GM12878 (cell line): ENCODE results near the gene DQX1. TPM values are rescaled to one million over a fixed set of nuclear protein-coding genes. Genes with fewer than 3 reads are reported as not detected.

Experiments
- ATAC-seq: fragments of 200-7000 bp; cut with Tn5 transposase; 3 replicates; pipeline ENCODE4 v1.9.1; 2020; ENCODE audit warnings: mild to moderate bottlenecking, moderate library complexity
- BruUV-seq: library from RNA; stranded (reverse); fragments of 400-500 nt; replicated peaks from 2 replicates; lab custom pipeline; 2021; lab: Mats Ljungman, UMichigan
- CTCF ChIA-PET: fragments of 300-600 bp; sonication (Branson Sonifier 250); formaldehyde crosslinking; extraction: SDS; loops from one replicate; lab custom pipeline; 2021; ENCODE audit warnings: inconsistent platforms; lab: Yijun Ruan, JAX
- POLR2A ChIA-PET: fragments of 350-600 bp; formaldehyde crosslinking; extraction: SDS; loops from one replicate; lab custom pipeline; 2021; ENCODE audit warnings: inconsistent platforms; lab: Charles Lee
- RAD21 ChIA-PET: fragments of 300-600 bp; sonication (Branson Sonifier 250); formaldehyde crosslinking; loops from one replicate; lab custom pipeline; 2023; ENCODE audit warnings: antibody characterized with exemption; ENCODE audit not compliant: unreplicated experiment; lab: Charles Lee
- SMC1A ChIA-PET: fragments of 300-600 bp; sonication (Branson Sonifier 250); formaldehyde crosslinking; loops from one replicate; lab custom pipeline; 2023; ENCODE audit not compliant: unreplicated experiment, uncharacterized antibody; lab: Charles Lee
- DNase-seq: peaks from one replicate; pipeline ENCODE4 v3.0.0-alpha.2; 2011; ENCODE audit warnings: low read depth, low spot score
- FAIRE-seq: peaks from 3 replicates; lab custom pipeline; 2011; peaks lifted over from hg19 to GRCh38; lab: Jason Lieb, UNC
- H2AFZ ChIP-seq: 2 replicates; pipeline ENCODE4 v1.6.0; 2011; ENCODE audit warnings: low read depth, low read length, control low read depth; ENCODE audit not compliant: control insufficient read depth
- H3K27ac ChIP-seq: 2 replicates; pipeline ENCODE4 v1.5.1; 2011; ENCODE audit warnings: control low read depth; ENCODE audit not compliant: control insufficient read depth, insufficient read depth
- H3K27me3 ChIP-seq, 2 experiments: replicated peaks in 1 of 2; 2 replicates each; pipeline versions ENCODE4 v1.6.0 to v1.6.1; 2011; ENCODE audit warnings: low read length in 1 of 2; ENCODE audit not compliant: control insufficient read depth in 2 of 2, insufficient read depth in 2 of 2
- H3K36me3 ChIP-seq, 2 experiments: 2 replicates each; pipeline ENCODE4 v1.5.1; 2011; ENCODE audit warnings: low read length in 1 of 2; ENCODE audit not compliant: control insufficient read depth in 2 of 2, insufficient read depth in 2 of 2
- H3K4me1 ChIP-seq: 2 replicates; pipeline ENCODE4 v1.6.1; 2011; ENCODE audit warnings: mild to moderate bottlenecking, low read length, moderate library complexity, mixed read lengths; ENCODE audit not compliant: control insufficient read depth, insufficient read depth
- H3K4me2 ChIP-seq: 2 replicates; pipeline ENCODE4 v1.6.0; 2011; ENCODE audit warnings: control low read depth; ENCODE audit not compliant: control insufficient read depth, insufficient read depth
- H3K4me3 ChIP-seq: fragments of 200-600 bp; sonication (generic); 2 replicates; pipeline ENCODE4 v1.5.1; 2016
- H3K79me2 ChIP-seq: 2 replicates; pipeline ENCODE4 v1.6.0; 2011; ENCODE audit warnings: low read length; ENCODE audit not compliant: control insufficient read depth, insufficient read depth
- H3K9ac ChIP-seq: 2 replicates; pipeline ENCODE4 v1.8.0; 2011; ENCODE audit warnings: low read length, control low read depth, mixed read lengths; ENCODE audit not compliant: control insufficient read depth, insufficient read depth
- H3K9me3 ChIP-seq: replicated peaks from 3 replicates; pipeline ENCODE4 v1.5.1; 2011; ENCODE audit warnings: mild to moderate bottlenecking, low read length; ENCODE audit not compliant: control insufficient read depth, insufficient read depth
- H4K20me1 ChIP-seq: 2 replicates; pipeline ENCODE4 v1.6.0; 2011; ENCODE audit not compliant: control insufficient read depth, insufficient read depth
- BCL11A ChIP-seq: IDR thresholded peaks from 2 replicates; pipeline ENCODE4 v1.6.1; 2011; ENCODE audit warnings: low read depth, low read length
- CBFB ChIP-seq: IDR thresholded peaks from 2 replicates; pipeline ENCODE4 v1.6.1; 2016; ENCODE audit warnings: antibody characterized with exemption, low read depth
- CHD1 ChIP-seq: IDR thresholded peaks from 2 replicates; pipeline ENCODE4 v1.6.1; 2012; ENCODE audit warnings: low read depth, low read length, improper control_type of control experiment
- DPF2 ChIP-seq: fragments of 450-650 bp; IDR thresholded peaks from 2 replicates; pipeline ENCODE4 v1.6.1; 2017; ENCODE audit warnings: mild to moderate bottlenecking
- EZH2 ChIP-seq: IDR thresholded peaks from 2 replicates; pipeline ENCODE4 v1.6.1; 2012; ENCODE audit warnings: low read depth, mild to moderate bottlenecking, control low read depth, inconsistent platforms, low read length, borderline replicate concordance; ENCODE audit not compliant: control insufficient read depth
- IKZF2 ChIP-seq, 2 experiments: fragments of 450-650 bp; IDR thresholded peaks; 2 replicates each; pipeline ENCODE4 v1.6.1; 2017; ENCODE audit warnings: mild to moderate bottlenecking in 2 of 2, moderate library complexity in 2 of 2
- KAT2A ChIP-seq: conservative IDR thresholded peaks from 2 replicates; pipeline ENCODE4 v1.6.1; 2011; ENCODE audit warnings: low read depth, low read length; ENCODE audit not compliant: control insufficient read depth
- MXI1 ChIP-seq: fragments of 150-350 bp; IDR thresholded peaks from 2 replicates; pipeline ENCODE4 v1.6.1; 2011; ENCODE audit warnings: low read depth, mild to moderate bottlenecking, inconsistent platforms, low read length, improper control_type of control experiment
- MYB ChIP-seq: fragments of 150-350 bp; IDR thresholded peaks from 2 replicates; pipeline ENCODE4 v1.6.1; 2014; ENCODE audit warnings: mild to moderate bottlenecking, low read depth, low read length, borderline replicate concordance
- NFIC ChIP-seq: IDR thresholded peaks from 2 replicates; pipeline ENCODE4 v1.6.1; 2012; ENCODE audit warnings: low read depth, mild to moderate bottlenecking, inconsistent platforms, low read length, moderate library complexity
- PAX8 ChIP-seq: fragments of 450-650 bp; IDR thresholded peaks from 2 replicates; pipeline ENCODE4 v1.6.1; 2017; ENCODE audit warnings: mild to moderate bottlenecking, moderate library complexity
- POU2F2 ChIP-seq: IDR thresholded peaks from 3 replicates; pipeline ENCODE4 v1.6.1; 2011; ENCODE audit warnings: low read depth, mild to moderate bottlenecking, low read length, borderline replicate concordance
- TAF1 ChIP-seq: IDR thresholded peaks from 2 replicates; pipeline ENCODE4 v1.6.1; 2011; ENCODE audit warnings: mild to moderate bottlenecking, low read depth, low read length, borderline replicate concordance
- USF1 ChIP-seq: IDR thresholded peaks from 2 replicates; pipeline ENCODE4 v1.6.1; 2011; ENCODE audit warnings: borderline replicate concordance, low read depth, mild to moderate bottlenecking, moderate library complexity, mixed read lengths, low read length; ENCODE audit not compliant: insufficient read depth; ENCODE audit errors: extremely low read length
- WGBS: methylation state at CpG from one replicate; pipeline ENCODE4 v1.1.6; 2016; ENCODE audit warnings: low lambda C conversion rate; ENCODE audit not compliant: insufficient replicate concordance, insufficient coverage; ENCODE audit errors: missing lambda C conversion rate; 5-methylcytosine and 5-hydroxymethylcytosine counted together
- in situ Hi-C: fragments of 300-500 bp; cut with MboI; formaldehyde crosslinking; loops from 9 replicates; pipeline ENCODE4 v1.14.3; 2018; ENCODE audit warnings: mixed read lengths
- intact Hi-C: fragments of 100-400 bp; cut with micrococcal nuclease; formaldehyde crosslinking; loops from one replicate; pipeline ENCODE4 v1.14.2; 2022; ENCODE audit not compliant: unreplicated experiment
- polyA plus RNA-seq, 11 experiments: library from polyadenylated mRNA; depleted of rRNA in 4 of 11; unstranded in 6 of 11; stranded (reverse) in 5 of 11; fragments of >200 nt; fragmentation: Nextera tagmentation in 4 of 11; fragmentation: Illumina TruSeq in 1 of 11; extraction: Ambion mirVana in 4 of 11; extraction: Trizol in 1 of 11; gene quantifications; 1 replicate in 1 of 11; 2 replicates in 10 of 11; pipeline versions ENCODE4 v1.2.1 to v1.2.3, GENCODE V29; 2011 to 2016; ENCODE audit warnings: inconsistent platforms in 2 of 11, missing spikeins in 2 of 11, low read depth in 1 of 11
- total RNA-seq, 4 experiments: library from RNA; depleted of rRNA in 3 of 4; stranded (reverse); fragments of >200 nt in 3 of 4; fragmentation: Illumina TruSeq in 1 of 4; extraction: Trizol in 1 of 4; gene quantifications; 2 replicates each; pipeline versions ENCODE4 v1.2.1 to v1.2.3, GENCODE V29; 2013 to 2021
- TF ChIP-seq, protein P1 (sequence below): fragments of 150-350 bp; IDR thresholded peaks from 2 replicates; pipeline ENCODE4 v1.6.1; 2016; ENCODE audit warnings: low read depth, low read length
- TF ChIP-seq, protein P2 (sequence below): fragments of 450-650 bp; IDR thresholded peaks from 2 replicates; pipeline ENCODE4 v1.6.1; 2017; ENCODE audit warnings: mild to moderate bottlenecking, low read depth, inconsistent platforms; ENCODE audit not compliant: poor library complexity, severe bottlenecking

Gene DQX1
- total and polyA plus RNA-seq, 10 of the 15 experiments (the other 5 are each of a cell fraction or from before 2014, with no cell fraction given), result 0.34 to 2.1 (median 0.86) TPM

- TF ChIP-seq USF1 (peak; percentile 34), DPF2 (no peak), IKZF2 (IDR thresholded peaks at IDR 0.05) (no peak), MYB (no peak), KAT2A (no peak), POU2F2 (no peak; the same call in 2 of the 3 replicates), TAF1 (no peak), MXI1 (no peak), BCL11A (no peak)
These were observed 2.7 kb upstream of the DQX1 start (continued) for GRCh38 chr2:74528600-74529356.

GRCh38 chr2:74527741-74528140, 1.7 kb upstream of the DQX1 start:
- in situ Hi-C loops, result no loop called here
- Histone ChIP-seq H3K4me3 (peak overlapping the region; percentile 84; the same call in 1 of the 2 replicates), H3K27me3 (no peaks in the 10 kb centered on the region), H3K4me2 (peak overlapping the region; percentile 88), H2AFZ (no peak overlapping the region), H4K20me1 (no peaks in the 10 kb centered on the region), H3K9ac (no peak overlapping the region), H3K27ac (no peak overlapping the region), H3K4me1 (peaks cover 33% of the 10 kb centered on the region), H3K36me3 (peaks cover 13 to 29% of the 10 kb centered on the region in 2 experiments), H3K9me3 (no peaks in the 10 kb centered on the region), H3K79me2 (peaks cover 50% of the 10 kb centered on the region)
- DNase-seq, result no peak
- BruUV-seq, result TSS peak; percentile 78
- FAIRE-seq, result no peak
- SMC1A ChIA-PET, result interaction anchor here (1.7 to 9.9 kb wide), 3 partner anchors 19 to 59 kb away, joined by 7 to 208 read pairs (median 52); partner anchors contain the start of gene PCGF1
- RAD21 ChIA-PET, result interaction anchor here (7.5 kb wide), 1 partner anchor 59 kb away, joined by 158 read pairs; no protein-coding TSS in a partner anchor
- ATAC-seq, result no peak
- intact Hi-C loops, result no loop called here
- CTCF ChIA-PET, result interaction anchor here (1.5 to 10.4 kb wide), 4 partner anchors 18 to 59 kb away, joined by 4 to 226 read pairs (median 116); partner anchors contain the start of gene PCGF1
- 95% methylated on average over 9 of the region's 9 CpGs for WGBS
- POLR2A ChIA-PET, result interaction anchor here (0.7 to 2.6 kb wide), 3 partner anchors 24 to 59 kb away, joined by 3 to 10 read pairs (median 3); partner anchors contain the start of genes CCDC142 and TTC31
- TF ChIP-seq CHD1, result no peak
- TF ChIP-seq, protein P1, sequence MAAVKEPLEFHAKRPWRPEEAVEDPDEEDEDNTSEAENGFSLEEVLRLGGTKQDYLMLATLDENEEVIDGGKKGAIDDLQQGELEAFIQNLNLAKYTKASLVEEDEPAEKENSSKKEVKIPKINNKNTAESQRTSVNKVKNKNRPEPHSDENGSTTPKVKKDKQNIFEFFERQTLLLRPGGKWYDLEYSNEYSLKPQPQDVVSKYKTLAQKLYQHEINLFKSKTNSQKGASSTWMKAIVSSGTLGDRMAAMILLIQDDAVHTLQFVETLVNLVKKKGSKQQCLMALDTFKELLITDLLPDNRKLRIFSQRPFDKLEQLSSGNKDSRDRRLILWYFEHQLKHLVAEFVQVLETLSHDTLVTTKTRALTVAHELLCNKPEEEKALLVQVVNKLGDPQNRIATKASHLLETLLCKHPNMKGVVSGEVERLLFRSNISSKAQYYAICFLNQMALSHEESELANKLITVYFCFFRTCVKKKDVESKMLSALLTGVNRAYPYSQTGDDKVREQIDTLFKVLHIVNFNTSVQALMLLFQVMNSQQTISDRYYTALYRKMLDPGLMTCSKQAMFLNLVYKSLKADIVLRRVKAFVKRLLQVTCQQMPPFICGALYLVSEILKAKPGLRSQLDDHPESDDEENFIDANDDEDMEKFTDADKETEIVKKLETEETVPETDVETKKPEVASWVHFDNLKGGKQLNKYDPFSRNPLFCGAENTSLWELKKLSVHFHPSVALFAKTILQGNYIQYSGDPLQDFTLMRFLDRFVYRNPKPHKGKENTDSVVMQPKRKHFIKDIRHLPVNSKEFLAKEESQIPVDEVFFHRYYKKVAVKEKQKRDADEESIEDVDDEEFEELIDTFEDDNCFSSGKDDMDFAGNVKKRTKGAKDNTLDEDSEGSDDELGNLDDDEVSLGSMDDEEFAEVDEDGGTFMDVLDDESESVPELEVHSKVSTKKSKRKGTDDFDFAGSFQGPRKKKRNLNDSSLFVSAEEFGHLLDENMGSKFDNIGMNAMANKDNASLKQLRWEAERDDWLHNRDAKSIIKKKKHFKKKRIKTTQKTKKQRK, result no peak
- TF ChIP-seq CBFB, result no peak
- no peak for TF ChIP-seq PAX8
- no peak for TF ChIP-seq NFIC
- TF ChIP-seq EZH2, result no peak
- TF ChIP-seq, protein P2, sequence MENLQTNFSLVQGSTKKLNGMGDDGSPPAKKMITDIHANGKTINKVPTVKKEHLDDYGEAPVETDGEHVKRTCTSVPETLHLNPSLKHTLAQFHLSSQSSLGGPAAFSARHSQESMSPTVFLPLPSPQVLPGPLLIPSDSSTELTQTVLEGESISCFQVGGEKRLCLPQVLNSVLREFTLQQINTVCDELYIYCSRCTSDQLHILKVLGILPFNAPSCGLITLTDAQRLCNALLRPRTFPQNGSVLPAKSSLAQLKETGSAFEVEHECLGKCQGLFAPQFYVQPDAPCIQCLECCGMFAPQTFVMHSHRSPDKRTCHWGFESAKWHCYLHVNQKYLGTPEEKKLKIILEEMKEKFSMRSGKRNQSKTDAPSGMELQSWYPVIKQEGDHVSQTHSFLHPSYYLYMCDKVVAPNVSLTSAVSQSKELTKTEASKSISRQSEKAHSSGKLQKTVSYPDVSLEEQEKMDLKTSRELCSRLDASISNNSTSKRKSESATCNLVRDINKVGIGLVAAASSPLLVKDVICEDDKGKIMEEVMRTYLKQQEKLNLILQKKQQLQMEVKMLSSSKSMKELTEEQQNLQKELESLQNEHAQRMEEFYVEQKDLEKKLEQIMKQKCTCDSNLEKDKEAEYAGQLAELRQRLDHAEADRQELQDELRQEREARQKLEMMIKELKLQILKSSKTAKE, result no peak
